ENCODE data around the gene C11orf68.
"Not testable (repeated sequence)": the region's sequence is repeated elsewhere in the genome, so short reads cannot be mapped to it uniquely, and the experiment has no call there.

Gene C11orf68

GRCh38 chr11:65911682-65912568 lies 6.9 kb downstream of the C11orf68 start:
- peak; percentile 48 for DNase-seq

GRCh38 chr11:65907878-65908277 lies 11.0 kb downstream of the C11orf68 start:
- DNase-seq = no peak

- no peak for DNase-seq
Observed at GRCh38 chr11:65906602-65907001, 12.3 kb downstream of the C11orf68 start.

GRCh38 chr11:65903715-65904114 lies 15.1 kb downstream of the C11orf68 start:
- DNase-seq = no peak

- no peak for DNase-seq
Observed at GRCh38 chr11:65903068-65903481, 15.8 kb downstream of the C11orf68 start.

- DNase-seq = no peak
Observed at GRCh38 chr11:65900899-65901180, 18.0 kb downstream of the C11orf68 start.

GRCh38 chr11:65900125-65900898 lies 18.6 kb downstream of the C11orf68 start, which contains the start of gene FOSL1:
FOSL1 (minus strand) TSS chr11:65900388; CDS start chr11:65900339, 49 bp downstream.
- DNase-seq = peak; percentile 88

GRCh38 chr11:65899356-65900124 lies 19.3 kb downstream of the C11orf68 start:
- DNase-seq = no peak

- no peak for DNase-seq
Observed at GRCh38 chr11:65898656-65899355, 20.1 kb downstream of the C11orf68 start.

GRCh38 chr11:65897020-65897471 lies 21.8 kb downstream of the C11orf68 start:
- DNase-seq = no peak

GRCh38 chr11:65896034-65896999 lies 22.5 kb downstream of the C11orf68 start:
- no peak for DNase-seq

- DNase-seq = no peak
Observed at GRCh38 chr11:65895482-65895981, 23.3 kb downstream of the C11orf68 start.

- no peak for DNase-seq
Observed at GRCh38 chr11:65894034-65894591, 24.7 kb downstream of the C11orf68 start.

- DNase-seq = no peak
Observed at GRCh38 chr11:65892661-65893317, 26.1 kb downstream of the C11orf68 start.

GRCh38 chr11:65892137-65892540 lies 26.7 kb downstream of the C11orf68 start:
- not testable (repeated sequence) for DNase-seq

- no peak for DNase-seq
Observed at GRCh38 chr11:65891219-65892136, 27.4 kb downstream of the C11orf68 start.

GRCh38 chr11:65890324-65891218 lies 28.3 kb downstream of the C11orf68 start, which contains the start of gene CCDC85B:
CCDC85B (plus strand) TSS chr11:65890673; CDS start chr11:65890784, 111 bp downstream.
- peak; percentile 93 for DNase-seq

All from NCI-H510A treated with DMSO at 0.1 percent for 48 hours (cell line).